ENCODE measurements around the gene GABRA5. TPM values are rescaled to one million over a fixed set of nuclear protein-coding genes. Genes with fewer than 3 reads are reported as not detected.

Gene GABRA5
- total RNA-seq, 1 experiment from 2014 or later: 4.9 TPM

- Histone ChIP-seq H2BK12ac (ENCODE audit: insufficient read length, low read depth, low read length) (no peak overlapping the region), H3K4ac (ENCODE audit: low read depth, low read length) (no peak overlapping the region), H3K27me3 (ENCODE audit: insufficient read depth, low read length) (peaks cover 5% of the 10 kb centered on the region), H3K4me2 (ENCODE audit: insufficient read depth, insufficient read length, low read length) (no peak overlapping the region), H3K27ac (ENCODE audit: insufficient read length, low read depth, low read length) (no peak overlapping the region), H3K9ac (ENCODE audit: extremely low read depth, insufficient read length, low read length) (no peak overlapping the region), H4K91ac (ENCODE audit: insufficient read length, low read depth, low read length) (no peak overlapping the region), H3K9me3 (ENCODE audit: control insufficient read depth, low read depth, low read length) (no peaks in the 10 kb centered on the region), H2BK20ac (ENCODE audit: low read depth, low read length, poor library complexity, severe bottlenecking) (no peak overlapping the region), H3K23me2 (ENCODE audit: insufficient read length, low read depth, low read length, poor library complexity, severe bottlenecking) (no peaks in the 10 kb centered on the region), H3T11ph (ENCODE audit: low read length) (no peak overlapping the region), H2AFZ (ENCODE audit: low read length) (no peak overlapping the region), H3K79me1 (ENCODE audit: insufficient read depth, low read depth, low read length, poor library complexity, severe bottlenecking) (no peaks in the 10 kb centered on the region), H4K8ac (replicated peaks; ENCODE audit: insufficient read length, low read depth, low read length) (no peak overlapping the region), H3K79me2 (ENCODE audit: insufficient read depth, low read length) (no peaks in the 10 kb centered on the region), H3K23ac (ENCODE audit: insufficient read length, low read depth, low read length) (no peak overlapping the region), H4K5ac (ENCODE audit: insufficient read length, low read depth, low read length) (no peak overlapping the region), H3K18ac (ENCODE audit: insufficient read length, low read depth, low read length) (no peak overlapping the region), H4K20me1 (ENCODE audit: control insufficient read depth, insufficient read depth, insufficient read length) (no peaks in the 10 kb centered on the region), H2BK15ac (ENCODE audit: low read depth, low read length) (no peak overlapping the region), H2BK5ac (ENCODE audit: insufficient read length, low read length) (no peak overlapping the region), H3K56ac (ENCODE audit: insufficient read length, low read depth, low read length) (no peak overlapping the region), H2BK120ac (ENCODE audit: low read depth, low read length, poor library complexity, severe bottlenecking) (no peak overlapping the region), H3K4me1 (ENCODE audit: insufficient read depth, low read length) (peaks cover 3% of the 10 kb centered on the region; the same call in 1 of the 2 replicates), H2AK5ac (ENCODE audit: insufficient read length, low read length) (no peak overlapping the region), H3K14ac (ENCODE audit: insufficient read depth, low read length) (no peak overlapping the region)
- no peaks in the 10 kb centered on the region for H3K9me3 Mint-ChIP-seq
- peaks cover 20 to 21% of the 10 kb centered on the region in 2 experiments for H3K4me1 Mint-ChIP-seq
- H3K4me3 Mint-ChIP-seq: no peak overlapping the region
- WGBS (ENCODE audit: extremely low coverage, insufficient read length, low lambda C conversion rate): no CpG with 5 or more reads among the region's 3 CpGs
- peaks cover 39% of the 10 kb centered on the region for H3K27me3 Mint-ChIP-seq (ENCODE audit: low read depth)
- no peak for DNase-seq
- TF ChIP-seq, protein P1, sequence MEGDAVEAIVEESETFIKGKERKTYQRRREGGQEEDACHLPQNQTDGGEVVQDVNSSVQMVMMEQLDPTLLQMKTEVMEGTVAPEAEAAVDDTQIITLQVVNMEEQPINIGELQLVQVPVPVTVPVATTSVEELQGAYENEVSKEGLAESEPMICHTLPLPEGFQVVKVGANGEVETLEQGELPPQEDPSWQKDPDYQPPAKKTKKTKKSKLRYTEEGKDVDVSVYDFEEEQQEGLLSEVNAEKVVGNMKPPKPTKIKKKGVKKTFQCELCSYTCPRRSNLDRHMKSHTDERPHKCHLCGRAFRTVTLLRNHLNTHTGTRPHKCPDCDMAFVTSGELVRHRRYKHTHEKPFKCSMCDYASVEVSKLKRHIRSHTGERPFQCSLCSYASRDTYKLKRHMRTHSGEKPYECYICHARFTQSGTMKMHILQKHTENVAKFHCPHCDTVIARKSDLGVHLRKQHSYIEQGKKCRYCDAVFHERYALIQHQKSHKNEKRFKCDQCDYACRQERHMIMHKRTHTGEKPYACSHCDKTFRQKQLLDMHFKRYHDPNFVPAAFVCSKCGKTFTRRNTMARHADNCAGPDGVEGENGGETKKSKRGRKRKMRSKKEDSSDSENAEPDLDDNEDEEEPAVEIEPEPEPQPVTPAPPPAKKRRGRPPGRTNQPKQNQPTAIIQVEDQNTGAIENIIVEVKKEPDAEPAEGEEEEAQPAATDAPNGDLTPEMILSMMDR (conservative IDR thresholded peaks at IDR 0.05): no peak
- no peaks in the 10 kb centered on the region for H3K36me3 Mint-ChIP-seq (ENCODE audit: insufficient read depth in 1 of 3, low read depth in 3 of 3)
- no peak overlapping the region for H3K27ac Mint-ChIP-seq
Measured at GRCh38 chr15:26869628-26870027, 2.8 kb downstream of the GABRA5 start.
